ENCODE data around the gene NRXN3. TPM values are rescaled to one million over a fixed set of nuclear protein-coding genes. Genes with fewer than 3 reads are reported as not detected.

The NRXN3 gene
- total RNA-seq, 6 experiments from 2014 or later = 0.07 to 0.28 (median 0.11) TPM; not detected in 2

GRCh38 chr14:79193689-79194477 is 1023.7 kb downstream of the NRXN3 start:
- Mint-ChIP-seq H3K9me3 (no peaks in the 10 kb centered on the region; the same call in none of the 2 replicates), H3K27me3 (ENCODE audit: insufficient read depth) (no peaks in the 10 kb centered on the region; the same call in 1 of the 2 replicates), H3K27ac (no peak overlapping the region), H3K4me3 (no peak overlapping the region), H3K4me1 (ENCODE audit: low read depth) (no peaks in the 10 kb centered on the region), H3K36me3 (ENCODE audit: low read depth) (no peaks in the 10 kb centered on the region)
- DNase-seq = no peak
- TF ChIP-seq CTCF (IDR thresholded peaks at IDR 0.05) = no peak

- TF ChIP-seq CTCF (IDR thresholded peaks at IDR 0.05) = no peak
- H3K4me3 Mint-ChIP-seq = no peak overlapping the region
- no peak overlapping the region for H3K27ac Mint-ChIP-seq
Measured at GRCh38 chr14:79196216-79196615, 1026.0 kb downstream of the NRXN3 start.

GRCh38 chr14:79197516-79197915 is 1027.3 kb downstream of the NRXN3 start:
- Mint-ChIP-seq H3K27ac (no peak overlapping the region), H3K36me3 (ENCODE audit: low read depth) (no peaks in the 10 kb centered on the region; the same call in 1 of the 2 replicates), H3K4me1 (ENCODE audit: low read depth) (no peaks in the 10 kb centered on the region), H3K27me3 (ENCODE audit: insufficient read depth) (no peaks in the 10 kb centered on the region; the same call in 1 of the 2 replicates), H3K4me3 (no peak overlapping the region), H3K9me3 (peaks cover 11% of the 10 kb centered on the region)
- TF ChIP-seq CTCF (IDR thresholded peaks at IDR 0.05) = no peak
- DNase-seq = no peak

More at GRCh38 chr14:79196216-79196615, 1026.0 kb downstream of the NRXN3 start:
- no peaks in the 10 kb centered on the region; the same call in 1 of the 2 replicates for H3K36me3 Mint-ChIP-seq (ENCODE audit: low read depth)
- H3K9me3 Mint-ChIP-seq = peaks cover 11% of the 10 kb centered on the region
- DNase-seq = no peak
- H3K4me1 Mint-ChIP-seq (ENCODE audit: low read depth) = no peaks in the 10 kb centered on the region
- H3K27me3 Mint-ChIP-seq (ENCODE audit: insufficient read depth) = no peaks in the 10 kb centered on the region; the same call in 1 of the 2 replicates

GRCh38 chr14:79199217-79199616 is 1029.0 kb downstream of the NRXN3 start:
- Mint-ChIP-seq H3K9me3 (peaks cover 15% of the 10 kb centered on the region), H3K27me3 (ENCODE audit: insufficient read depth) (no peaks in the 10 kb centered on the region; the same call in 1 of the 2 replicates), H3K36me3 (ENCODE audit: low read depth) (no peaks in the 10 kb centered on the region; the same call in 1 of the 2 replicates), H3K27ac (no peak overlapping the region), H3K4me3 (no peak overlapping the region), H3K4me1 (ENCODE audit: low read depth) (no peaks in the 10 kb centered on the region)
- TF ChIP-seq CTCF (IDR thresholded peaks at IDR 0.05) = no peak
- no peak for DNase-seq

- peaks cover 15% of the 10 kb centered on the region for H3K9me3 Mint-ChIP-seq
- DNase-seq = no peak
- H3K36me3 Mint-ChIP-seq (ENCODE audit: low read depth) = no peaks in the 10 kb centered on the region; the same call in 1 of the 2 replicates
- no peak for TF ChIP-seq CTCF (IDR thresholded peaks at IDR 0.05)
- H3K27ac Mint-ChIP-seq = no peak overlapping the region
- no peak overlapping the region for H3K4me3 Mint-ChIP-seq
- H3K4me1 Mint-ChIP-seq (ENCODE audit: low read depth) = no peaks in the 10 kb centered on the region
- no peaks in the 10 kb centered on the region; the same call in 1 of the 2 replicates for H3K27me3 Mint-ChIP-seq (ENCODE audit: insufficient read depth)
Measured at GRCh38 chr14:79201564-79202207, 1031.5 kb downstream of the NRXN3 start.
